ENCODE data around the gene SLC30A5. TPM values are rescaled to one million over a fixed set of nuclear protein-coding genes. Genes with fewer than 3 reads are reported as not detected.

The SLC30A5 gene
- total and polyA plus RNA-seq, 12 donors, result 31.5 to 76.8 (median 38.9) TPM

GRCh38 chr5:69052181-69052580 lies 41.6 kb upstream of the SLC30A5 start:
- DNase-seq, result no peak

GRCh38 chr5:69074664-69075521 lies 18.9 kb upstream of the SLC30A5 start:
- TF ChIP-seq POLR2A (IDR thresholded peaks at IDR 0.05), result no peak
- TF ChIP-seq CTCF (IDR thresholded peaks at IDR 0.05), result no peak
- no peak for DNase-seq
- 82 to 93% (median 87%) methylated on average over 2 to 32 of the region's 32 CpGs for WGBS, 4 donors
- intact Hi-C loops (cut with DNase I), result no loop called here
- Histone ChIP-seq H3K27ac (no peak overlapping the region), H3K4me1 (replicated peaks in 1 of 2) (no peaks in the 10 kb centered on the region), H3K27me3 (no peaks in the 10 kb centered on the region), H3K4me3 (no peak overlapping the region), H3K36me3 (replicated peaks in 1 of 2) (no peaks in the 10 kb centered on the region), H3K9me3 (replicated peaks in 1 of 3) (no peaks in the 10 kb centered on the region)

More at GRCh38 chr5:69052181-69052580, 41.6 kb upstream of the SLC30A5 start:
- peaks cover 0 to 9% of the 10 kb centered on the region in 2 donors for H3K4me1 ChIP-seq (replicated peaks in 1 of 2)
- 83 to 98% (median 90%) methylated on average over 6 of the region's 6 CpGs for WGBS, 4 donors
- no peaks in the 10 kb centered on the region for H3K9me3 ChIP-seq (replicated peaks in 1 of 3)
- intact Hi-C loops (cut with DNase I), result no loop called here
- no peak overlapping the region for H3K27ac ChIP-seq
- no peaks in the 10 kb centered on the region for H3K27me3 ChIP-seq
- no peak for TF ChIP-seq POLR2A (IDR thresholded peaks at IDR 0.05)
- no peak for TF ChIP-seq CTCF (IDR thresholded peaks at IDR 0.05)
- no peak overlapping the region for H3K4me3 ChIP-seq
- H3K36me3 ChIP-seq (replicated peaks in 1 of 2), result no peaks in the 10 kb centered on the region

GRCh38 chr5:69075522-69076179 lies 18.2 kb upstream of the SLC30A5 start:
- TF ChIP-seq POLR2A (IDR thresholded peaks at IDR 0.05), result no peak
- TF ChIP-seq CTCF (IDR thresholded peaks at IDR 0.05), result no peak
- Histone ChIP-seq H3K27ac (no peak overlapping the region), H3K36me3 (replicated peaks in 1 of 2) (no peaks in the 10 kb centered on the region), H3K9me3 (replicated peaks in 1 of 3) (no peaks in the 10 kb centered on the region), H3K4me1 (replicated peaks in 1 of 2) (no peaks in the 10 kb centered on the region), H3K4me3 (no peak overlapping the region), H3K27me3 (no peaks in the 10 kb centered on the region)
- DNase-seq, result no peak
- 69 to 80% (median 77%) methylated on average over 11 to 14 of the region's 14 CpGs for WGBS, 4 donors
- intact Hi-C loops (cut with DNase I), result no loop called here

- Histone ChIP-seq H3K9me3 (replicated peaks in 1 of 3) (no peaks in the 10 kb centered on the region), H3K4me3 (no peak overlapping the region), H3K27ac (no peak overlapping the region), H3K36me3 (replicated peaks in 1 of 2) (no peaks in the 10 kb centered on the region), H3K27me3 (no peaks in the 10 kb centered on the region), H3K4me1 (replicated peaks in 1 of 2) (no peaks in the 10 kb centered on the region)
- WGBS, 4 donors, result 74 to 92% (median 84%) methylated on average over 2 of the region's 2 CpGs
- DNase-seq, result no peak
- intact Hi-C loops (cut with DNase I), result no loop called here
- TF ChIP-seq POLR2A (IDR thresholded peaks at IDR 0.05), result no peak
- no peak for TF ChIP-seq CTCF (IDR thresholded peaks at IDR 0.05)
These were observed 14.8 kb upstream of the SLC30A5 start for GRCh38 chr5:69078921-69079540.

All from adrenal gland (tissue), 12 donors.